B cell (primary cell): ENCODE data around the gene ATP4B. TPM values are rescaled to one million over a fixed set of nuclear protein-coding genes. Genes with fewer than 3 reads are reported as not detected.

Source experiments
- ATAC-seq: fragments of 200-7000 bp; cut with Tn5 transposase; one replicate; pipeline ENCODE4 v1.10.0; 2021; ENCODE audit warnings: low read depth, mild to moderate bottlenecking, moderate number of reproducible peaks, moderate library complexity
- CTCF ChIA-PET: fragments of 350-600 bp; sonication (Branson Sonifier 250); formaldehyde crosslinking; loops from one replicate; lab custom pipeline; 2021; ENCODE audit warnings: antibody characterized with exemption, inconsistent platforms; lab: Charles Lee
- POLR2A ChIA-PET: fragments of 350-600 bp; sonication (Branson Sonifier 250); formaldehyde crosslinking; loops from one replicate; lab custom pipeline; 2021; ENCODE audit warnings: antibody characterized with exemption; lab: Charles Lee
- DNase-seq: peaks from one replicate; pipeline ENCODE4 v3.0.0; 2013
- H2AFZ ChIP-seq: 2 replicates; pipeline ENCODE4 v1.6.1; 2012; ENCODE audit warnings: mild to moderate bottlenecking, low read depth, low read length; ENCODE audit not compliant: insufficient read depth, poor library complexity, severe bottlenecking
- H3K27ac ChIP-seq, 2 donors: 1 replicate in 1 of 2; 2 replicates in 1 of 2; pipeline ENCODE4 v1.5.1; 2012 to 2013; ENCODE audit warnings: low read length in 2 of 2, mild to moderate bottlenecking in 2 of 2, moderate library complexity in 1 of 2
- H3K27me3 ChIP-seq, 4 experiments: fragments of 200-600 bp in 1 of 4; sonication (generic) in 1 of 4; replicated peaks in 1 of 4; 1 replicate in 2 of 4; 2 replicates in 2 of 4; pipeline versions ENCODE4 v1.6.1 to v1.7.0; 2013 to 2016; ENCODE audit warnings: low read length in 3 of 4, mild to moderate bottlenecking in 2 of 4, mixed read lengths in 1 of 4, moderate library complexity in 1 of 4; ENCODE audit not compliant: insufficient read depth in 4 of 4, control insufficient read depth in 3 of 4; ENCODE audit errors: control extremely low read depth in 1 of 4
- H3K36me3 ChIP-seq, 2 experiments: replicated peaks in 1 of 2; 1 replicate in 1 of 2; 2 replicates in 1 of 2; pipeline versions ENCODE4 v1.6.1 to v1.7.1; 2013; ENCODE audit warnings: low read length in 1 of 2; ENCODE audit not compliant: insufficient read depth in 2 of 2, control insufficient read depth in 1 of 2; ENCODE audit errors: control extremely low read depth in 1 of 2, extremely low read depth in 1 of 2
- H3K4me1 ChIP-seq, 2 donors: fragments of 200-600 bp in 1 of 2; sonication (generic) in 1 of 2; 1 replicate in 1 of 2; 2 replicates in 1 of 2; pipeline versions ENCODE4 v1.5.1 to v1.6.1; 2013 to 2017; ENCODE audit warnings: low read length in 2 of 2; ENCODE audit not compliant: control insufficient read depth in 2 of 2, insufficient read depth in 2 of 2
- H3K4me2 ChIP-seq: replicated peaks from 2 replicates; pipeline ENCODE3; 2012; ENCODE audit warnings: mild to moderate bottlenecking, low read depth, low read length; ENCODE audit not compliant: poor library complexity, severe bottlenecking
- H3K4me3 ChIP-seq, 5 experiments: fragments of 200-600 bp in 1 of 5; sonication (generic) in 1 of 5; 1 replicate in 3 of 5; 2 replicates in 2 of 5; pipeline versions ENCODE4 v1.5.1 to v1.7.0; 2011 to 2016; ENCODE audit warnings: low read length in 4 of 5, mild to moderate bottlenecking in 4 of 5, low read depth in 2 of 5, control low read depth in 1 of 5, moderate library complexity in 1 of 5; ENCODE audit not compliant: insufficient read depth in 1 of 5; ENCODE audit errors: control extremely low read depth in 1 of 5, extremely low read depth in 1 of 5
- H3K79me2 ChIP-seq: fragments of 200-600 bp; sonication (generic); one replicate; pipeline ENCODE4 v1.6.0; 2016; ENCODE audit warnings: low read length; ENCODE audit not compliant: control insufficient read depth, insufficient read depth
- H3K9ac ChIP-seq: fragments of 200-600 bp; sonication (generic); 2 replicates; pipeline ENCODE4 v1.6.1; 2017; ENCODE audit warnings: mild to moderate bottlenecking, low read length, moderate library complexity
- H3K9me3 ChIP-seq, 3 donors: one replicate each; pipeline versions ENCODE4 v1.6.1 to v1.7.1; 2013; ENCODE audit warnings: low read length in 2 of 3; ENCODE audit not compliant: control insufficient read depth in 2 of 3, insufficient read depth in 1 of 3; ENCODE audit errors: control extremely low read depth in 1 of 3
- H4K20me1 ChIP-seq: 2 replicates; pipeline ENCODE4 v1.6.0; 2012; ENCODE audit warnings: mild to moderate bottlenecking, low read length; ENCODE audit not compliant: insufficient read depth, control insufficient read depth, poor library complexity, severe bottlenecking
- H3K27ac Mint-ChIP-seq: one replicate; pipeline ENCODE4 v1.8.0; 2021; ENCODE audit warnings: mixed read lengths
- H3K27me3 Mint-ChIP-seq: one replicate; pipeline ENCODE4 v1.8.0; 2021; ENCODE audit warnings: mixed read lengths
- H3K4me1 Mint-ChIP-seq: one replicate; pipeline ENCODE4 v1.8.0; 2021; ENCODE audit warnings: mixed read lengths
- H3K4me3 Mint-ChIP-seq: one replicate; pipeline ENCODE4 v1.8.0; 2021; ENCODE audit warnings: mixed read lengths
- H3K9me3 Mint-ChIP-seq: one replicate; pipeline ENCODE4 v1.8.0; 2022; ENCODE audit warnings: mixed read lengths; ENCODE audit not compliant: insufficient read depth
- EZH2 ChIP-seq: IDR thresholded peaks from 2 replicates; pipeline ENCODE4 v1.6.1; 2012; ENCODE audit warnings: borderline replicate concordance, low read depth, mild to moderate bottlenecking, moderate library complexity, low read length; ENCODE audit not compliant: insufficient read depth, poor library complexity, severe bottlenecking
- WGBS: methylation state at CpG from one replicate; pipeline ENCODE4 v1.1.5; 2013; ENCODE audit warnings: missing lambda C conversion rate; ENCODE audit not compliant: insufficient coverage; 5-methylcytosine and 5-hydroxymethylcytosine counted together
- intact Hi-C: fragments of 100-400 bp; cut with micrococcal nuclease; formaldehyde crosslinking; loops from one replicate; pipeline ENCODE4 v1.10.0; 2022
- polyA plus RNA-seq: library from polyadenylated mRNA; depleted of rRNA; stranded (reverse); fragments of >200 nt; gene quantifications from 2 replicates; pipeline ENCODE4 v1.2.3, GENCODE V29; 2012
- total RNA-seq, 2 donors: library from RNA; stranded (reverse); fragments of 120-200 nt in 1 of 2; gene quantifications; 1 replicate in 1 of 2; 2 replicates in 1 of 2; pipeline versions ENCODE4 v1.2.3 to v1.2.4, GENCODE V29; 2013 to 2022
- TF ChIP-seq, protein P1 (sequence below): fragments of 200-600 bp; IDR thresholded peaks from one replicate; pipeline ENCODE4 v1.8.0; 2022; ENCODE audit warnings: antibody characterized with exemption, mild to moderate bottlenecking

ATP4B gene
- total and polyA plus RNA-seq, 2 donors (not counting 1 experiment from before 2014, with no cell fraction given): not detected

GRCh38 chr13:113634279-113635047, 23.5 kb downstream of the ATP4B start:
- H3K27ac ChIP-seq: no peak overlapping the region
- CTCF ChIA-PET: no interaction called here
- H2AFZ ChIP-seq: no peak overlapping the region
- H3K9me3 ChIP-seq: no peaks in the 10 kb centered on the region
- no peak overlapping the region for H3K4me2 ChIP-seq
- ATAC-seq (no peak), DNase-seq (no peak)
- no peaks in the 10 kb centered on the region for H3K9me3 Mint-ChIP-seq
- 98% methylated on average over 13 of the region's 16 CpGs for WGBS
- peaks cover 0 to 77% of the 10 kb centered on the region in 2 experiments for H3K36me3 ChIP-seq
- H3K27ac Mint-ChIP-seq: no peak overlapping the region
- no peak overlapping the region for H3K4me3 ChIP-seq
- peaks cover 18% of the 10 kb centered on the region for H3K79me2 ChIP-seq
- H3K27me3 ChIP-seq: no peaks in the 10 kb centered on the region
- no peak overlapping the region for H3K9ac ChIP-seq
- H3K4me1 Mint-ChIP-seq: no peaks in the 10 kb centered on the region
- intact Hi-C loops: no loop called here
- H3K4me1 ChIP-seq: no peaks in the 10 kb centered on the region
- POLR2A ChIA-PET: no interaction called here
- no peak overlapping the region for H3K4me3 Mint-ChIP-seq
- TF ChIP-seq, protein P1, sequence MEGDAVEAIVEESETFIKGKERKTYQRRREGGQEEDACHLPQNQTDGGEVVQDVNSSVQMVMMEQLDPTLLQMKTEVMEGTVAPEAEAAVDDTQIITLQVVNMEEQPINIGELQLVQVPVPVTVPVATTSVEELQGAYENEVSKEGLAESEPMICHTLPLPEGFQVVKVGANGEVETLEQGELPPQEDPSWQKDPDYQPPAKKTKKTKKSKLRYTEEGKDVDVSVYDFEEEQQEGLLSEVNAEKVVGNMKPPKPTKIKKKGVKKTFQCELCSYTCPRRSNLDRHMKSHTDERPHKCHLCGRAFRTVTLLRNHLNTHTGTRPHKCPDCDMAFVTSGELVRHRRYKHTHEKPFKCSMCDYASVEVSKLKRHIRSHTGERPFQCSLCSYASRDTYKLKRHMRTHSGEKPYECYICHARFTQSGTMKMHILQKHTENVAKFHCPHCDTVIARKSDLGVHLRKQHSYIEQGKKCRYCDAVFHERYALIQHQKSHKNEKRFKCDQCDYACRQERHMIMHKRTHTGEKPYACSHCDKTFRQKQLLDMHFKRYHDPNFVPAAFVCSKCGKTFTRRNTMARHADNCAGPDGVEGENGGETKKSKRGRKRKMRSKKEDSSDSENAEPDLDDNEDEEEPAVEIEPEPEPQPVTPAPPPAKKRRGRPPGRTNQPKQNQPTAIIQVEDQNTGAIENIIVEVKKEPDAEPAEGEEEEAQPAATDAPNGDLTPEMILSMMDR: no peak
- no peak for TF ChIP-seq EZH2
- no peaks in the 10 kb centered on the region for H3K27me3 Mint-ChIP-seq
- H4K20me1 ChIP-seq: peaks cover 1% of the 10 kb centered on the region

DNA sequence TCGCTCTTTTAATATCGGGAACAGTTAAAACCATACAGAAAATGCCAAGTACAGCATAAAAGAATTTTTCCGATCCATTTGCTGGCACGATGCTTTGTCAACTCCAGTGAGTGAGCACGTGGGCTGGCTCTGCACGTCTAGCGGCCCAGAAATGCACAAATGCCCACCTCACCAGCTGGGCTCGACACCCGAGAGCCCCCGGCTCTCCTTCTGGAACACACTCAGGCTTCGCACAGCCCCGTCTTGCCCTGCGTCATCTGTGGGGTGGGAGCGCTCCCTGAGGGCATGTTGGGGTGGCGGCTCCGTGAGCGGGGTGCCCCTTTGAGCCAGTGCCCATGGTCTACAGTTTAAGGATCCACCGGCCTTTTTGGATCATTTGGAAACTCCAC, 24.5 kb downstream of the ATP4B start:
- POLR2A ChIA-PET: no interaction called here
- peaks cover 6% of the 10 kb centered on the region for H4K20me1 ChIP-seq
- ATAC-seq: no peak
- Mint-ChIP-seq H3K27me3 (no peaks in the 10 kb centered on the region), H3K4me3 (no peak overlapping the region), H3K4me1 (no peaks in the 10 kb centered on the region), H3K27ac (no peak overlapping the region), H3K9me3 (no peaks in the 10 kb centered on the region)
- TF ChIP-seq, protein P1: no peak
- no peak for TF ChIP-seq EZH2
- no peak overlapping the region for H3K27ac ChIP-seq
- WGBS: 98% methylated on average over 17 of the region's 18 CpGs
- no peak overlapping the region for H3K4me2 ChIP-seq
- no peak overlapping the region for H3K9ac ChIP-seq
- CTCF ChIA-PET: no interaction called here
- no peak overlapping the region for H3K4me3 ChIP-seq
- no peak overlapping the region for H2AFZ ChIP-seq
- no peaks in the 10 kb centered on the region for H3K4me1 ChIP-seq
- H3K9me3 ChIP-seq: no peaks in the 10 kb centered on the region
- intact Hi-C loops: no loop called here
- H3K36me3 ChIP-seq: peaks cover 0 to 73% of the 10 kb centered on the region in 2 experiments
- H3K79me2 ChIP-seq: peaks cover 26% of the 10 kb centered on the region
- H3K27me3 ChIP-seq: no peaks in the 10 kb centered on the region
- DNase-seq: no peak
